Progenitor cell of endocrine pancreas (in vitro differentiated cells): Measurements from ENCODE around the gene GPR141. TPM values are rescaled to one million over a fixed set of nuclear protein-coding genes. Genes with fewer than 3 reads are reported as not detected.

Experiments used
- DNase-seq: peaks from one replicate; pipeline ENCODE4 v3.0.0; 2021; ENCODE audit warnings: low spot score; ENCODE audit not compliant: unreplicated experiment
- H3K27ac Mint-ChIP-seq: 2 replicates; pipeline ENCODE4 v1.8.0; 2021; ENCODE audit warnings: mild to moderate bottlenecking, moderate library complexity, mixed read lengths
- H3K27me3 Mint-ChIP-seq: 2 replicates; pipeline ENCODE4 v1.8.0; 2021; ENCODE audit warnings: mixed read lengths
- H3K36me3 Mint-ChIP-seq: 2 replicates; pipeline ENCODE4 v1.8.0; 2022; ENCODE audit warnings: mixed read lengths; ENCODE audit not compliant: insufficient read depth
- H3K4me1 Mint-ChIP-seq: 2 replicates; pipeline ENCODE4 v1.8.0; 2021; ENCODE audit warnings: low read depth, mixed read lengths
- H3K4me3 Mint-ChIP-seq: 2 replicates; pipeline ENCODE4 v1.8.0; 2021; ENCODE audit warnings: low read depth, mild to moderate bottlenecking, moderate library complexity, mixed read lengths
- H3K9me3 Mint-ChIP-seq: 2 replicates; pipeline ENCODE4 v1.8.0; 2021; ENCODE audit warnings: low read depth, mixed read lengths
- total RNA-seq: library from RNA; stranded (reverse); gene quantifications from 2 replicates; pipeline ENCODE4 v1.2.1, GENCODE V29; 2021
- TF ChIP-seq, protein P1 (sequence below): fragments of 200-600 bp; sonication (generic); IDR thresholded peaks from one replicate; pipeline ENCODE4 v1.5.0; 2021; ENCODE audit warnings: antibody characterized with exemption, mild to moderate bottlenecking; ENCODE audit not compliant: unreplicated experiment

The GPR141 gene
- total RNA-seq, 1 donor from 2014 or later = 1.1 TPM

DNA sequence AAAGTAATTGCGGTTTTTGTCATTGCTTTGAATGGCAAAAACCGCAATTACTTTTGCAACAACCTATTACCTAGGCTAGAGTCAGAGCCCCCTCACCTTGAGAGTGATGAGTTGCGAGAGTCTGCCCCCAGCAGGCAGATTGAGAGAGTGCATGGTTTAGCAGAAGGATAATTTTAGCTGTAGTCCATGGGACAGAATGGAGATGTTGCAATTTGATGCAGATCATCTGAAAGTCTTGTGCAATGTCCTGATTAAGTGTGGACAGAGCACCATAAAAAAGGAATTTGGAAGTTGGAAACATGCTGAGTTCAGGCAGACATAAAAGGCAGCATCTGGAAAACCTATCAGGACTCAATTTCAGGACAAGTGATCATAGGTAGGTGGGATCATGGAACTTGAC lies 48.7 kb downstream of the GPR141 start:
- Mint-ChIP-seq H3K4me1 (peaks cover 2% of the 10 kb centered on the region), H3K27ac (no peak overlapping the region), H3K9me3 (no peaks in the 10 kb centered on the region), H3K36me3 (no peaks in the 10 kb centered on the region), H3K4me3 (no peak overlapping the region), H3K27me3 (no peaks in the 10 kb centered on the region)
- TF ChIP-seq, protein P1, sequence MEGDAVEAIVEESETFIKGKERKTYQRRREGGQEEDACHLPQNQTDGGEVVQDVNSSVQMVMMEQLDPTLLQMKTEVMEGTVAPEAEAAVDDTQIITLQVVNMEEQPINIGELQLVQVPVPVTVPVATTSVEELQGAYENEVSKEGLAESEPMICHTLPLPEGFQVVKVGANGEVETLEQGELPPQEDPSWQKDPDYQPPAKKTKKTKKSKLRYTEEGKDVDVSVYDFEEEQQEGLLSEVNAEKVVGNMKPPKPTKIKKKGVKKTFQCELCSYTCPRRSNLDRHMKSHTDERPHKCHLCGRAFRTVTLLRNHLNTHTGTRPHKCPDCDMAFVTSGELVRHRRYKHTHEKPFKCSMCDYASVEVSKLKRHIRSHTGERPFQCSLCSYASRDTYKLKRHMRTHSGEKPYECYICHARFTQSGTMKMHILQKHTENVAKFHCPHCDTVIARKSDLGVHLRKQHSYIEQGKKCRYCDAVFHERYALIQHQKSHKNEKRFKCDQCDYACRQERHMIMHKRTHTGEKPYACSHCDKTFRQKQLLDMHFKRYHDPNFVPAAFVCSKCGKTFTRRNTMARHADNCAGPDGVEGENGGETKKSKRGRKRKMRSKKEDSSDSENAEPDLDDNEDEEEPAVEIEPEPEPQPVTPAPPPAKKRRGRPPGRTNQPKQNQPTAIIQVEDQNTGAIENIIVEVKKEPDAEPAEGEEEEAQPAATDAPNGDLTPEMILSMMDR = peak; percentile 64
- peak; percentile 16 for DNase-seq

DNA sequence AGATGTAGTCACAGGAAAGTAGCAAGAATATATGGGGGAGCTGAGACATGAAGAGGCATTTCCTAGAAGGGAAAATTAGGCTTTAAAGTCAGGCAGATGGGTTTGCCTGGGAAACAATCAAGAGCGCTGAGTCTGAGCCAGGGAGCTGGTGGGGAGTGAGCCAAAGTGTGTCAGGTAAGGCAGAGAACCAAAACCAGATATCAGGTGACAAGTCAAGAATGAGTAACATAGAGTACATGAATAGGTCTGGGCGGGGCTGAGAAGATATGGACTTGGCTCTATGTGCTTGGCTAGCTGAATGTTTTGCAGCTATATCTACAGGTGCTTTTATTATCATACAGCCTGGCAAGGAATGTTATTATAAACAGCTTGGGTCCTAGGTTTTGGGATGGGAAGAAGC lies 49.3 kb downstream of the GPR141 start:
- H3K27me3 Mint-ChIP-seq = no peaks in the 10 kb centered on the region
- H3K9me3 Mint-ChIP-seq = no peaks in the 10 kb centered on the region
- no peaks in the 10 kb centered on the region for H3K36me3 Mint-ChIP-seq
- no peak for DNase-seq
- H3K4me1 Mint-ChIP-seq = peaks cover 2% of the 10 kb centered on the region
- TF ChIP-seq, protein P1 = no peak
- H3K27ac Mint-ChIP-seq = no peak overlapping the region
- H3K4me3 Mint-ChIP-seq = no peak overlapping the region

DNA sequence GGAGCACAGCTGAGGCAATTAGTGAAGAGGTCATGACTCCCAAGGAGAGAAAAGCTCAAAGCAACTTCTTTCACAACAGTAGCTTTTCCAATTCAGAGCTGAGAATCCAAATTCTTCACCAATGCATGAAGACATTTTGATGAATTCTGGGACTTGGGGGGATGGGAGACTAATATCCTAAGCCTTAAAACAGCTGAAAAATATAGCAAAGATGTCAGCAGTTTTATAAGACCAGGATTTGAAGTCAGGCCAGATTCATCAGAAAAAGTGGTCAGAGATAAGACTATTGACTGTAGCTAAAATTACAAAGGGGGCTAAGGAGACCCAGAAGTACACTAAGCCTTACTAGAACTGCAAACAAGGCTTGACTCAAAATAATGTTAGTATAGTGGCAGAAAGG lies 51.6 kb downstream of the GPR141 start:
- no peaks in the 10 kb centered on the region for H3K36me3 Mint-ChIP-seq
- H3K27me3 Mint-ChIP-seq = no peaks in the 10 kb centered on the region
- DNase-seq = no peak
- no peak overlapping the region for H3K27ac Mint-ChIP-seq
- peaks cover 2% of the 10 kb centered on the region for H3K4me1 Mint-ChIP-seq
- H3K4me3 Mint-ChIP-seq = no peak overlapping the region
- TF ChIP-seq, protein P1 = no peak
- no peaks in the 10 kb centered on the region for H3K9me3 Mint-ChIP-seq

DNA sequence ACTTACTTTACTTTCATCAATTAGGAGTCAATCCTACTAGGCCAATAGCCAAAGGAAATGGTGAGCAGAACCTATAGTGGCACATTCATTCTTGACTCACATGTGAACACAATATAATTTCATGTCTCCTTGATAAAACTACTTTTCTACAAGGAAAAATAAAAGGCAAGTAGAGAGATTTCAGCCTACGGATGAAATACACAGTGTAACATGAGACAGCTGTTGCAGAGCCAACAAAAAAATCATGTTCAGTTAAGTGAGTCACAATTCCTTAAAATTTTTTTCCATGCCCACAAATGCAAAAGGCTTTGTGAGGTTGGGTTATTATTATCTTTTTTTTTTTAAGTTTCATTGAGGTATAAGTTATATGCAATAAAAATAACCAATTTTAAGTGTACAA lies 54.8 kb downstream of the GPR141 start:
- H3K4me1 Mint-ChIP-seq = peaks cover 2% of the 10 kb centered on the region
- no peaks in the 10 kb centered on the region for H3K27me3 Mint-ChIP-seq
- no peaks in the 10 kb centered on the region for H3K36me3 Mint-ChIP-seq
- no peaks in the 10 kb centered on the region for H3K9me3 Mint-ChIP-seq
- H3K4me3 Mint-ChIP-seq = no peak overlapping the region
- TF ChIP-seq, protein P1 = no peak
- H3K27ac Mint-ChIP-seq = no peak overlapping the region
- DNase-seq = no peak

DNA sequence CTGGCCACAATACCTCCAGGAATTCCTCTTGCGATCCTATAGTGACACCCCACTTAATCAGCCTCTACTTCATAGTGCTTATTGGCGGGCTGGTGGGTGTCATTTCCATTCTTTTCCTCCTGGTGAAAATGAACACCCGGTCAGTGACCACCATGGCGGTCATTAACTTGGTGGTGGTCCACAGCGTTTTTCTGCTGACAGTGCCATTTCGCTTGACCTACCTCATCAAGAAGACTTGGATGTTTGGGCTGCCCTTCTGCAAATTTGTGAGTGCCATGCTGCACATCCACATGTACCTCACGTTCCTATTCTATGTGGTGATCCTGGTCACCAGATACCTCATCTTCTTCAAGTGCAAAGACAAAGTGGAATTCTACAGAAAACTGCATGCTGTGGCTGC lies 56.8 kb downstream of the GPR141 start:
- TF ChIP-seq, protein P1 = no peak
- H3K4me3 Mint-ChIP-seq = no peak overlapping the region
- H3K4me1 Mint-ChIP-seq = no peaks in the 10 kb centered on the region
- H3K9me3 Mint-ChIP-seq = no peaks in the 10 kb centered on the region
- no peak for DNase-seq
- no peaks in the 10 kb centered on the region for H3K27me3 Mint-ChIP-seq
- H3K27ac Mint-ChIP-seq = no peak overlapping the region
- H3K36me3 Mint-ChIP-seq = no peaks in the 10 kb centered on the region

DNA sequence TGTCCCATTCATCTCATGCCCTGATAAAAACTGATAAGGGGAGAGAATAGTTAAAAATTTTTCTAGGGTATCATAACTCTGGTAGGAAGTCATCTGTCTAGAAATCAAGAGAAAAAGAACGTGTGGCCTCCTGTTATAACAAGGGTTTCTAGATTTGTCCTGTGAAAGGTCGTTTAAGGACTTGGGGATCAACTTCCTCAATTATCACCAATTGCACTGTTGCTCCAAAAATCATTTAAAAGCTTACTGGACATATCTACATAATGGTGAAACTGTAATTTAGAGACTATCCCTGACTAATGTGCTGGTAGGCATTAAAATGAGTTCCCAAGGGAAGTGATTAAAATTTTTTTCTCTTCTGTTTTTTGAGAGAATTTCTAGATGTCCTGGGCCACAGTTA lies 58.2 kb downstream of the GPR141 start:
- no peaks in the 10 kb centered on the region for H3K9me3 Mint-ChIP-seq
- no peaks in the 10 kb centered on the region for H3K27me3 Mint-ChIP-seq
- no peak overlapping the region for H3K4me3 Mint-ChIP-seq
- H3K27ac Mint-ChIP-seq = no peak overlapping the region
- no peaks in the 10 kb centered on the region for H3K4me1 Mint-ChIP-seq
- H3K36me3 Mint-ChIP-seq = no peaks in the 10 kb centered on the region
- DNase-seq = no peak
- TF ChIP-seq, protein P1 = no peak
